ENCODE data around the gene RERE.
A peak's percentile ranks its signal among the peaks of the same experiment; 100 is the strongest.

RERE gene

GRCh38 chr1:8365661-8366362, 451.6 kb downstream of the RERE start:
- TF ChIP-seq CTCF (IDR thresholded peaks at IDR 0.05; ENCODE audit: low read depth, low read length), result no peak
- H3K27me3 ChIP-seq, result no peaks in the 10 kb centered on the region
- H3K36me3 ChIP-seq, result peaks cover 7% of the 10 kb centered on the region; the same call in 1 of the 2 replicates
- no peaks in the 10 kb centered on the region for H3K9me3 ChIP-seq
- DNase-seq, result no peak
- H3K4me1 ChIP-seq, result no peaks in the 10 kb centered on the region; the same call in 1 of the 2 replicates
- no peak overlapping the region for H3K4me3 ChIP-seq (ENCODE audit: low read depth, low read length)

GRCh38 chr1:8364528-8365442, 452.7 kb downstream of the RERE start:
- no peak overlapping the region for H3K4me3 ChIP-seq (ENCODE audit: low read depth, low read length)
- no peaks in the 10 kb centered on the region; the same call in 1 of the 2 replicates for H3K4me1 ChIP-seq
- no peaks in the 10 kb centered on the region for H3K9me3 ChIP-seq
- no peaks in the 10 kb centered on the region for H3K27me3 ChIP-seq
- no peak for DNase-seq
- TF ChIP-seq CTCF (IDR thresholded peaks at IDR 0.05; ENCODE audit: low read depth, low read length), result no peak
- H3K36me3 ChIP-seq, result peaks cover 7% of the 10 kb centered on the region; the same call in 1 of the 2 replicates

GRCh38 chr1:8363767-8364301, 453.6 kb downstream of the RERE start:
- Histone ChIP-seq H3K27me3 (no peaks in the 10 kb centered on the region), H3K9me3 (no peaks in the 10 kb centered on the region), H3K36me3 (peaks cover 7% of the 10 kb centered on the region; the same call in 1 of the 2 replicates), H3K4me3 (ENCODE audit: low read depth, low read length) (no peak overlapping the region), H3K4me1 (no peaks in the 10 kb centered on the region; the same call in 1 of the 2 replicates)
- no peak for TF ChIP-seq CTCF (IDR thresholded peaks at IDR 0.05; ENCODE audit: low read depth, low read length)
- DNase-seq, result no peak

- TF ChIP-seq CTCF (IDR thresholded peaks at IDR 0.05; ENCODE audit: low read depth, low read length), result no peak
- H3K4me3 ChIP-seq (ENCODE audit: low read depth, low read length), result no peak overlapping the region
- no peaks in the 10 kb centered on the region for H3K9me3 ChIP-seq
- H3K4me1 ChIP-seq, result no peaks in the 10 kb centered on the region; the same call in 1 of the 2 replicates
- DNase-seq, result no peak
- peaks cover 9% of the 10 kb centered on the region for H3K36me3 ChIP-seq
- no peaks in the 10 kb centered on the region for H3K27me3 ChIP-seq
Measured at GRCh38 chr1:8363186-8363766, 454.2 kb downstream of the RERE start.

GRCh38 chr1:8362701-8363101, 454.7 kb downstream of the RERE start:
- no peaks in the 10 kb centered on the region; the same call in 1 of the 2 replicates for H3K4me1 ChIP-seq
- H3K9me3 ChIP-seq, result no peaks in the 10 kb centered on the region
- TF ChIP-seq CTCF (IDR thresholded peaks at IDR 0.05; ENCODE audit: low read depth, low read length), result no peak
- no peak overlapping the region for H3K4me3 ChIP-seq (ENCODE audit: low read depth, low read length)
- peak; percentile 21 for DNase-seq
- H3K36me3 ChIP-seq, result peaks cover 15% of the 10 kb centered on the region
- no peaks in the 10 kb centered on the region for H3K27me3 ChIP-seq
